DMS153 (cell line): ENCODE measurements around the gene EEF1G.
"Not testable (repeated sequence)": the region's sequence is repeated elsewhere in the genome, so short reads cannot be mapped to it uniquely, and the experiment has no call there.

Experiments used
- DNase-seq: peaks from one replicate; lab custom pipeline; 2025; lab: John Stamatoyannopoulos, UW

The EEF1G gene, protein sequence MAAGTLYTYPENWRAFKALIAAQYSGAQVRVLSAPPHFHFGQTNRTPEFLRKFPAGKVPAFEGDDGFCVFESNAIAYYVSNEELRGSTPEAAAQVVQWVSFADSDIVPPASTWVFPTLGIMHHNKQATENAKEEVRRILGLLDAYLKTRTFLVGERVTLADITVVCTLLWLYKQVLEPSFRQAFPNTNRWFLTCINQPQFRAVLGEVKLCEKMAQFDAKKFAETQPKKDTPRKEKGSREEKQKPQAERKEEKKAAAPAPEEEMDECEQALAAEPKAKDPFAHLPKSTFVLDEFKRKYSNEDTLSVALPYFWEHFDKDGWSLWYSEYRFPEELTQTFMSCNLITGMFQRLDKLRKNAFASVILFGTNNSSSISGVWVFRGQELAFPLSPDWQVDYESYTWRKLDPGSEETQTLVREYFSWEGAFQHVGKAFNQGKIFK

DNA sequence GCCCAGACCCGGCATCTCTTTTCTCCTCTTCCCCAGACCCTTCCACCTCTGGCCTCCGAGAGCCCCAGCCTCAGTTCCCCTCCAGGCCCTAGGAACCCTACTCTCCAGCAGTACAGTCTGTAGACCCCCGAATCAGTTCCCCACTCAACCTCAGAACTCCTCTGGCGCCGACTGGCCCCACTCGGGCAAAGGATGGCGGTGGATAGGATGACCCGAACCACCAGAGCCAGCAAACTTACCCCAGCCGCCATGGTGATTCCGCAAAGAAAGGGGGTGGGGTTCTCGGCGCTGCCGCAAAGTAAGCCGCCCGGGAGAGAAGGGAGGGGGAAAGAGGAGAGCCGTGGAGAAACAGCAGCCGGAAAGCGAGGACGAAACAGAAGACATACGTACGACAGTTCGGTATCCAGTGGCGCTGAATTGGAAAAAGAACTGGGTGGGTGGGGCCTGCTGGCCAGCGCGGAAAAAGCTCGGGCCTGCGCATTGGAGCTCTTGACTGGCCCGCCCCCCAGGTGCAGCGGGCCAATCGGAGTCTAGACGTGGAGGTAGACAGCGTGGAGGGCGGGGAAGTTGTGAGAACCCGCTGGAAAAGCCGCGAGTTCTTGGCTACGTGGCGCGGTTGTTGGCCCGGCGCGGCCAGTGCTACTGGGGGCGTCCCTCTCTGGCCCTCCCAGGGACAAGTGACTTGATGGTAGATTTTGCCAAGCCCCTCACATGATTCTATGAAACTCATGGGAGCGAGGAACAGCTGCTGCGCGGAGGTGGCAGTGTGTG lies at the start of gene EEF1G:
TSS of gene EEF1G (minus strand) at position 300 of the 771 bp plus-strand sequence. CDS start at position 251, 49 bp downstream.
- DNase-seq: peak; percentile 99

DNA sequence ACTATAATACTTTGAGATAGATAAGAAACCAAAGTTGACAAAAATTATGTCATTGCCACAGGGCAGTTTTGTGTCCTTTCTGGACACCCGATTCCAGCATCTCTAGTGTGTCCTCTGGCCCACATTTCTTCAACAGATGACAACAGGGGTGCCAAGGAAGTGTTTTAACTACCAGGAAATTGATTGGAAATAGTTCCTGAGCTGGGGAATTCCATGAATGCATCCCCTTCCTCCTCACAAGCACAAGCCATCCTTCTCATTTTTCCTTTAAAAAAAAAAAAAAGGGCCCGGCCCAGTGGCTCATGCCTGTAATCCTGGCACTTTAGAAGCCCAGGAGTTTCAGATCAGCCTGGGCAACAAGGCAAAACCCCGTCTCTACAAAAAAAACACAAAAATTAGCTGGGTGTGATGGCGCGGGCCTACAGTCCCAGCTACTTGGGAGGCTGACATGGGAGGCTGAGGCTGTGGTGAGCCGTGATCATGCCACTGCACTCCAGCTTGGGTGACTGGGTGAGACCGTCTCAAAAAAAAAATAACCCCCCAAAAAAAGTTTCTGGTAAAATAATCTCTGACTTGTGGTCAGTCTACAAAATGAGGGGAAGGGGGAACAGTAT lies 48.9 kb upstream of the EEF1G start:
- DNase-seq: no peak

DNA sequence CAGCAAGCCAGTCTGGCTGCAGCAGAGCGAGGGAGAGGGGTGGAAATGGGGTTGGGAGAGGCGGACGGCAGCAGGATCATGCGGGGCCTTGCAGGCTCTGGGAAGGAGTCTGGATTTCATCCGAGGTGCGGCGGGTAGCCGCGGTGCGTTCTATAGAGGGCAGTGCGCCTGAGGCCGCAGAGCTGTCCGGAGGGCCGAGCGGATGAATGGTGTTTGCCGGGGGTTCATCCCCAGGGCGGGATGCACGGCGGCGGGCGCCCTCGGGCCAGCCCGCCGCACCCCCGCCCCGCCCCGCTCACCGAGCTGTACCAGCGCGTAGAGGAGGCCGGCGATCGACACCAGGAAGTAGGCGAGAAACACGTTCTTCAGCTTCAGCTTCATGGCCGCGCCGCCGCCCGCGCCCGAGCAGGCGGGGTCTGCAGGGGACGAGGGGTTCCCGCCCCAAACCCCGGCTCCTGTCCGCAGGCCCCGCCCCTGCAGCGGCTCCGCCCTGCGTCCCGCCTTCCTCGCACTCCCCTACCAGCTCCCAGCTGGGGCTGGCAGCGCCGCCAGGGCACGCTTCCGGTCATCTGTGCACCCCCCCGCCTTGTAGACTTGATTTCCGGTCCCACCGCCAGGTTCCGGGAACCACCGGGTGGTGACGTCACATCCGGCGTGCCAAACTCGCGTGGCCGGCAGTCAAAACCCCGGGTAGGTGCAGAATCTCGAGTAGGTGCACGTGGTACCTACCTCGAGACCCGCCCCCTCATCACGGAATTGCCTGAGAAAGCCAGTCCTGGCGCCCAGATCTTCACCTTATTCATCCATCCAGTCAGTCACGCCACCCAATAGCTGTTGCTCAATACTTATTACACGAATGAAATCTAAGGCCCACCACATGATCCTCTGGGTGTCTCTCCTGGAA lies 48.1 kb upstream of the EEF1G start, which contains the start of gene B3GAT3:
TSS of gene B3GAT3 (minus strand) at position 420 of the 904 bp plus-strand sequence. CDS start at position 381, 39 bp downstream.
- DNase-seq: peak; percentile 99

DNA sequence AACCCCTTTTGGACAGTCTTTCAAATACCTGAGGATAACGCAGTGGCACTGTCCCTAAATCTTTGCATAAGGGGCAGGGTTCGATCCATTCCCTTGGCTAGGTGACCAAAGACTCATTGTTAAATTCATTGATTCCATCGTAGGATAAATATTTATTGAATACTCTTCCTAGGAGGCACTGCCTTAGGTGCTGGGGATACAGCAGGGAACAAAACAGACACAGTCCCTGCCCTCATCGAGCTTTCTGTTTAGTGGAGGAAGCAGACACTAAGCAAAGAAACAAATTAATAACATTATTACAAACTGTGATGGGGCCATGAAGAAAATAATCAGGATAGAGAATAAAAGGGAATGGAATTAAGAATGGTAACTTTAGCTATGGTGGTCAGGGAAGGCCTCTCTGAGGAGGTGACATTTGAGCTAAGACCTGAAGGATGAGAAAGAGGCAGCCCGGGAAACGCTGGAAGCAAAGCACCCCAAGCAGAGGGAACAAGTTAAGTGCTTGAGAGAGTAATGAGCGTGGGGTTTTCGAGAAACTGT lies 47.4 kb upstream of the EEF1G start:
- no peak for DNase-seq

DNA sequence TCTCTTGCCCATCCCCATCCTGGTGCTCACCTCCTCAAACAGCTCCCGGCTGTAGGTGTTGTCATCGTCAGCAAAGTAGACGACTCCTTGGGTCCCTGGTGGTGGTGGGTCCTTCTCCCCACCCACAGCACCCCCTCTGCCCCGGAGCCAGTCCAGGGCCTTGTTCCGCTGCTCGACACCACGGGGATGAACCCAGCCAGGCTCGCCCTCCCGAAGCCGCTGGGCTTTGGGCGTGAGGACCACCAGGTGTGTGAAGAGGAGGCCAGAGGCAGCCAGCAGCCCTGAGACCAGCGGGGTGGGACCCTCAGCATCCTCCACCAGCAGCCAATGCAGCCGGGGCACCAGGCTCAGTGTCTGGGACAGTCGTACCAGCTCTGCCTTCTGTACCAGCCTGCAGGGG lies 43.3 kb upstream of the EEF1G start:
- not testable (repeated sequence) for DNase-seq

DNA sequence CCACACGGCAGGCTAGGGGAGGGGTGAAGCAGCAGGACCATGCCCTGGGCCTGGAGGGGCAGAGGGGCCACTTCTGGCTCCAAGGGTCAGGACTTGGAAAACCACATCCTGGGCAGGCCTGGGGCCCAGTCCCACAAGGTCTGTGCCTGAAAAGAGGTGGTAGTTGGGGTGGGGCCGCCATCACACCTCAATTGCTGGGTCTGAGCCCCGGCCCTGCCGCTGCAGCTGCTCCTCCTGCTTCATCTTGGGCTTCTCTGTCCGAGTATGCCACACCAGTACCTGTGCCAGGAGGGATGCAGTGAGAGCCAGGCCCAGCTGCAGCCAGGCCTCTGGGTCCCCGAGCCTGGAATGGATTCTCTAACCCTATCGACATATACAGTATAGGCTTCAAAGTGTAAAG lies 41.8 kb upstream of the EEF1G start:
- DNase-seq: no peak

DNA sequence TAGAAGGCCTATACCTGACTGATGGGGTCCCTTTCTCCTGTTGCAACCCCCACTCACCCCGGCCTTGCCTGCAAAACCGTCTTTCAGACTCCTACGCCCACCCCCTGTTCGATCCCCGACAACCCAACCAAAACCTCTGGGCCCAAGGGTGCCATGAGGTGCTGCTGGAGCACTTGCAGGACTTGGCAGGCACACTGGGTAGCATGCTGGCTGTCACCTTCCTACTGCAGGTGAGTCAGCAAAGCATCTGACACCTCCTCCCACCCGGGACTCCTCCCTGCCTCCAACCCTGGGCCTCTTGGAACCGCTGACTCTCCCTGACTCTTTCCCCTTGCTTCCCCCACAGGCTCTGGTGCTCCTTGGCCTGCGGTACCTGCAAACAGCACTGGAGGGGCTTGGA lies 40.6 kb upstream of the EEF1G start:
- no peak for DNase-seq

DNA sequence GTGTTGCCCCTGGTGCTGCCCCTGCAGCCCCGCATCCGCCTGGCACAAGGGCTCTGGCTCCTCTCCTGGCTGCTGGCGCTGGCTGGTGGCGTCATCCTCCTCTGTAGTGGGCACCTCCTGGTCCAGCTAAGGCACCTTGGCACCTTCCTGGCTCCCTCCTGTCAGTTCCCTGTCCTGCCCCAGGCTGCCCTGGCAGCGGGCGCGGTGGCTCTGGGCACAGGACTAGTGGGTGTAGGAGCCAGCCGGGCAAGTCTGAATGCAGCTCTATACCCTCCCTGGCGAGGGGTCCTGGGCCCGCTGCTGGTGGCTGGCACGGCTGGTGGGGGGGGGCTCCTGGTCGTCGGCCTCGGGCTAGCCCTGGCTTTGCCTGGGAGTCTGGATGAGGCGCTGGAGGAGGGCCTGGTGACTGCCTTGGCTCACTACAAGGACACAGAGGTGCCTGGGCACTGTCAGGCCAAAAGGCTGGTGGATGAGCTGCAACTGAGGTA lies 39.6 kb upstream of the EEF1G start:
- no peak for DNase-seq

DNA sequence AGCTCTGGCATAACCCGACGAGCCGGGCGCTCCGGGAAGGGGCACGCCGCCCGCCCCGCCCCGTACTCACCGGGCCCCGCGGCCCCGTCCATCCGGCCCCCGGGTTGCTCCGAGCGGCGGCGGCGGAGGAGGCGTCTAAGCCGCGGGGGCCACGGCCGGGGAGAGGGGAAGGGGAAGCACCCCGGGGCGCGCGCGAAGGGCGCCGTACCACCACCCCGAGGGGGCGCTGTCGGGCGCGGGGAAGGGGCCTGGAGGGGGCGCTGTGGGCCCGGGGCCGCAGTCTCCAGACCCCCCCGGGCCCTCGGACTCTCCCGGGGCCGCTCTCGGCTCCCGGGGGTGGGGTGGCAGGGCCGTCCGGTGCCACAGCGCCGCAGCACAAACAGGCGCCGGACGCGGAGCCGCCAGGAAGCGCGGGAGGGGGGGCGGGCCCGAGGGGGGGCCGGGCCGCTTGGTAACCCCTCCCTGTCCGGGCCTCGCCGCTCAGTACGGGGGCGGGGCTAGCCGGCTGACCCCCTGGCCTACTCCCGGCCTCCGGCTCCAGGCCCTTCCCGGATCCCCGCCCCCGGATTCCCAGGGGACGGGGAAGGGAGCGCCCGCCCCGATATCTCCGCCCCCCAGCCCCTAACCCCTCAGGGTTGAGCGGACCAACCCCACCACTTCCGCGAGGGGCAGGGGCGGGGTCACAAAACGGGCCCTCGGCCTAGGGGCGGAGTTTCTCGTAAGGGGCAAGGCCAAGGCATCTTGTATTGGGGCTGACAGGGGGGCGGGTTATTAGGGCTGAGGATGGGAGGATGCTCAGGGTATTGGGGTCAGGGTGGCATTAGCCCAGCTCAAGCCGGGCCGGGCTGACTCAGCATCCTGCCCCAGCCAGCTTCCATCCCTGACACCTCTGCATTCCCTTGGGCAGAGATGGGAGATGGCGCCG lies 38.9 kb upstream of the EEF1G start, which contains the start of the genes EML3 and ROM1:
TSS of gene EML3 (minus strand) at position 410 of the 925 bp plus-strand sequence. CDS start at position 92, 318 bp downstream.
TSS of gene ROM1 (plus strand) at position 892 of the 925 bp plus-strand sequence. CDS start at position 917, 25 bp downstream.
- peak; percentile 74 for DNase-seq

DNA sequence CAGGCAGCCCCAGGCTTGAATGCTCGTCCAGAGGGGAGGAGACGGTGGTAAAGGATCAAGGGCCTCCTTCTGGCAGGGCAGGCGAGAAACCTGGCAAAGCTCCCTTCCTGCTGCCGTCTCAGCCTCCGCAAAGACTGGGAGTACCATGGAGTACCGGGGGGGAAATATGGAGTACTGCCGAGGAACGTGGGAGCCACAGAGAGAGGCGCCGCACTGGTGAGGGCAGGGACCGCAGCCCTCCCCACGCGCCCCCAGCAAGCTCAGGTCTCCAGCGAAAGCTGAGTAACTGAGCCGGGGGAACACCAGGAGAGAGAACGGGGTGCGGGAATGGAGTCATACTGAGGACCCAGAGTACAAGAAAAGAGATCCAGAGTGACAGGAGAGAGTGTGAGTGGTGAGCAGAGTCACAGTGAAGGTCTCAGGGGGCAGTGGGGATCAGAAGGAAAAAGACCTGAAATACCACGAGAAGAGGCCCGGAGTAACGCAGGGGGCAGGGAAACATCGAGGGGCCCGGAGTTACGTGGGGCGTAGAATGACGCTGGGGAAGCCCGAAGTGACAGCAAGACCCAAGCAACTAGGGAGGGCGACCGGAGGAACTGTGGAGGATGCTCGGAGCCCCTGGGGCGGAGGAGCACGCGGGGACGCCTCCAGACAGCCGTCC lies 38.1 kb upstream of the EEF1G start:
- DNase-seq: no peak

DNA sequence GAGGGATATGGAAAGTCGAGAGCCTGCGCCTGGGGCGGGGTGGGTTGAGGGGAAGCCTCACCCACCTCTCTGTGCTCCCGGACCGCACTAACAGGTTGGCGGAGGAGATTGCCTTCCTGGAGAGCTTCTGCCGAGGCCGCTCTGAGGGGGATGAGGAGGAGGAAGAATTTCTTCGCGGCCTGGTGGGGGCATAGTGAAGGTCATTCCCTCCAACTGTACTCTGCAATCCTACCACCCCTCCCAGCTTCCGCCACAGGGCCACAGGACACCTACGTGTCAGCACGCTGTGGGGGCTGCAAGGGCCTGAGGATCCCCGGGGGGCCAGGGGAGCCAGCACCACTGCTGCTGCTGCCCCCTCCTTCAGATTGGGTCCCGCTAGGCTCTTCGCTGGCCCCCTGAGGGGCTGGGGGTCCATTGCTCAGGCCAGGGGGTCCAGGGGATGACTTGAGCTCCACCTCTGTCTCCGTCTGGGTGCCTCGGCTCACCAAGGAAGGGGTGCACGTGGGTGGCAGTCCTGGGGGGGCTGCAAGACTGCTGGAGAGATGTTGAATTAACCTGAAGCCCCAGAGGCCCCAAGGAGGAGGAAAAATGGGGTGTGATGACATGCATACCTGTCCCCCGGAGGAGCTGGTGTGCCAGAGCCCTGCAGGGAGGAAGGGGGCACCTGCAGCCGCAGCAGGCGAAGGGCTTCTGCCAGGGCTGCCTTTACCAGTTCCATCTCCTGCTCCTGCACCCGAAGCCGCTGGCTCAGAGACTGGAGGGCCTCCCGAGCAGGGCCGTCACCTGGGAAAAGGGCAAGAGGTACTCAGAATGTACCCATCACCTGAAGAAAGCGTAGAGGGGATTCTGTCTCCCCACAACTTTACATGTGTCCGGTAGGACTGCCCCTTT lies 37.4 kb upstream of the EEF1G start:
- DNase-seq: no peak

DNA sequence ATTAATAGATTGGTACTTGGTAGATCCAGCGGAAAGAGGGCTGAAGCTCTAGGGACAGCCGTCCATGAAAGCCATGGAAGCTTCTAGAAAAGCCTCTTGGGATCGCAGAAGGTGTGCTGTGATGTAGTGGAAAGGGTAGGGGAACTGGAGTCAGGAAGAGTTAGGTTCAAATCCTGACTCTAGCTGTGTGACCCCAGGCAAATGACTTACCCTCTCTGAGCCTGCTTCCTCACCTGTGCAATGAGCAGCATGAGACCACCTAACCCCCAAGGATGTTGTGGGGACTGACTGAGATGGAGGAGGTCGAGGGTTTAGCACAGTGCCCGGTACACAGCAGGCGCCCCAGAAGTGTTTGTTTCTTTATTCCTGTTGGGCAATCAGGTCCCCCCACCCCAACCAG lies 36.7 kb upstream of the EEF1G start:
- DNase-seq: no peak

DNA sequence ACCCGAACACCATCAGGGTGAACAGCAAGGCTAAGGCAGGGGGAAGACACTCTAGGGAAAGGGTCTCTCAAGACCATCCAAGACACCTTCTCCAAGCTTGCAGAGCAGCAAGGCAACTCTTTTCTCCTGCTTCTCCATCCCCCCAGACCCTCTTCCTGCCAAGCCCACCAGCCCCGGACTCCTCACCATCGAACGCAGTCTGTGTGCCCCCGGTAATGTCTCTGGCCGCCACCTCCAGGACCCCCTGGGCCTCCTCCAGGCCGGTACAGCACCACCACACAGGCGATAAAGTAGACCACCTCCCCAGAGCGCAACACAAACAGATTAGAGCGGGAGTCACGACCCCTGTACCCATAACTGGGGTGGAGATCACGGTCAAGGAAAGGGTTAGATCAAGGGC lies 35.1 kb upstream of the EEF1G start:
- no peak for DNase-seq

DNA sequence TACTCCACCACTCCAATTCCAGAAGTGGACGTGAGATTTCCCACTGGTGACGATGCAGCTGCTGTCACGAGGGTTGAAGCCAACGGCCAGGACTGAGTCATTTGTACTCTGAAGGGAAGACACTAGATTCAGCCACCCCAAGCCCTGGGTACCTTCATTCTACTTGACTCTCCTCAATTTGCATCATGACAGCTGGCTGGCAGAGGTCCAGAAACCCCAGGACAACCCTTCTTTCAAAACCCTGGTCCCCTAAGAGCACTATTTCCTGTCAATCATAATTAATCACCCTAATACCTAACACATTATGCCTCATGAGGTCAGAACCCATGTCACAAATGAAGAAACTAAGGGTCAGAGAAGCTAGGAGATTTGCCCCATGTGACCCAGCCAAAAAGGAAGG lies 34.0 kb upstream of the EEF1G start:
- DNase-seq: no peak

DNA sequence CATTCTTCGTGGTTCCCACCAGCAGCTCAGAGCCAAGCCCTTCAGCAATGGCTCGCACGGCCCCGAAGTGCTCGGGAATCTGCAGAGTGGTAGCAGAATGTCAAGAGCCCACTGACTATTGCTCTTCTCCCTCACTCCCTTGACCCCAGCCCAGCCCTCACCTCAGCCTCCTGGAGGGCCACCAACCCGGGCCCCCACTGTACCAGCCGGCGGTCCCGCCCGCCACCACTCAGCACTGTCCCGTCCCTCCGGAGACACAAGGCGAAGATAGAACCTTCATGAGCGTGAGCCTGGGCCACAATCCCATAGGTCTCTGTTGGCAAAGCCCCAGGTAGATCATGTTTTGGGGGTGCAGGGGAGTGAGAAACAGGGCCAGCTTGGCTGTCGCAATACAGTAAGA lies 32.2 kb upstream of the EEF1G start:
- no peak for DNase-seq

DNA sequence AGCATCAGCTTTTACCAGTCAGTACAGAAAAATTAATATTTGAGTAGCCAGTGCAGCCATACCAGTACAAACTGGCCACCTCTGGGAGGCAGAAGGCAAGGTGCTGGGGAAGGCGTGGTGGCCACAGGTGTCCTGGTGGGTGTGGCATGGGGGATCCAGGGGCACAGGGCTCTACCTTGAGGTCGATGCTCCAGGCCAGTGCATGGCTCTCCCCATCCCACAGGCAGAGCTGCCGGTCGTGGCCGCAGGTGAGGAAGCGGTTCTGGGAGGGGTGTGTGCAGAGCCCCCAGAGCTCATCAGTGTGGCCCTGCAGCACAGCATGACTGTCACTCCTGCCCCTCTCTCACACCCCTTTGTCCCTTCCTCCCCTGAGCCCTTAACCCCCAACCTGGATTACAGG lies 31.8 kb upstream of the EEF1G start:
- no peak for DNase-seq

DNA sequence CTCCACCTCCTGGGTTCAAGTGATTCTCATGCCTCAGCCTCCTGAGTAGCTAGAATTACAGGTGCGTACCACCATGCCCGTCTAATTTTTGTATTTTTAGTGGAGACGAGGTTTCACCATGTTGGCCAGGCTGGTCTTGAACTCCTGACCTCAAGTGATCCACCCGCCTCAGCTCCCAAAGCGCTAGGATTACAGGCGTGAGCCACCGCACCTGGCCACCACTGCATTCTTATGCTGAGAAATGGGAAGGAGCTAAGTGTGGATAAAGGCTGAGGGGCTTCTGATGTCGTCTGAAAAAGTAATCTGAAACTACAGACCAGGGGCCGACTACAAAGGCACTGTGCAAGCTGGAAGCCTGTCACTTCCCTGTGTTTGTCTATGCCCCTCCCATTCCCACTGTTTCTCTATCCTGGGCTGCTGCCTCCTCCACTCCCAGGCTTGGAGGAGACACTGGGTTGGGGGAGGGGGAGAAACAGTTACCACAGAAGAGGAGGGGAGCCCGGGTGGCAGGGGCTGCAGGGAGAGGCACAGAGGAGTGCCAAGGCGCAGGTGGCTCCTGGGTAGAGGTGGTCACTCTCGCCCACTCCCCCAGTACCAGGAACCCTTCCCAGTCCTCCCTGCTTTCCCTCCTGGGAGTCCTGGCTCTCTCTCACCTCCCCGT lies 30.9 kb upstream of the EEF1G start:
- peak; percentile 11 for DNase-seq
